ENCODE results near the gene PYHIN1.

Gene PYHIN1

DNA sequence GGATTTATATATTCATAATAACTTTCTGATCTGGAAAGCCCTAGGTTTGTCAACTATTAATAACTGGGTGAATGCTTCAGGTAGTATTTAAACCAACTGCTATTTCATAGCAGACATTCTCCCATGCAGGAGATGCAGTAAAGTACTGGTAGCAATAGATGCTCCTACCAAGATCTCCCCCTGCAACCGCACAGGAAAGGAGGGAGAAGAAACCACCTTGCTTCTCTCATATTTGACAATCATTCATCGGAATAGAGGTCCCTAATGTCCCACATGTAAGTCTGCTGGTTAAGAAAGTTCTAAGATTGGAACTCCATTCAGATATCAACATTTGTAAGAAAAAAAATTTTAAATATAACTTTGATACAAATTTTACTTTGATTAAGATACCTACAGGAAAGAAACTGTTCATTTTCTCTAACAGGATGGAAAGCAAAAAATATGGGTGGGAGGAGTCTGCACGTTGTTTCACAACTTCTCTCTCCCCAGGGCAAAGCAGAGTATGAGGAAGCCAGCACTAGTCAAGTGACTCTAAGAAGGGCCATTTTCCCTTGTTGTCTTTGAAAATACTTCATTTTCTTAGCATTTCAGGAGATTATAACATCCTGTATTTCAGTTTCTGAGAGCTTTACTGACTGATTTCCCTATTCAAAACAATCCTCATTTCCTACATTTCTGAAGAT lies at the start of gene PYHIN1:
PYHIN1 (plus strand) TSS at position 498 of the 683 bp plus-strand sequence. CDS start 5,359 bp downstream, outside the sequence.
- no peak for DNase-seq

DNA sequence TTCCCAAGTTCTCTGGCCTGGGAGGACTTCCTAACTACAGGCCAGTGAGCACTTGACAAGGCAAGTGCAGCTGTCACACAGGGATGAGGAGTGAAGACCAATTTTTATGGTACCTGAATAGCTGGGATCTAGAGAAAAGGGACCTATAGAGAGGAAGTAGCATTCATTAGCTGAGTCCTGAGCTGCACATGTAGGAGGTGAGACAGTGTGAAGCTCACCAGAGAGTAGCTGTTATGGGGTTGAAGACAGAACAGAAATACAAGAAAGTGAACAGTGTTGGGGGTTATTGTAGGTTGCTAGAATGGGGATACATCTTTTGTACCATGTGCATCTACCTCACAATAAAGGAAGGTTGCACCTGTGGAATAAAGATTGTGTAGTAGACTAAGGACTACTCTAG lies 37.7 kb upstream of the PYHIN1 start:
- DNase-seq, result no peak

DNA sequence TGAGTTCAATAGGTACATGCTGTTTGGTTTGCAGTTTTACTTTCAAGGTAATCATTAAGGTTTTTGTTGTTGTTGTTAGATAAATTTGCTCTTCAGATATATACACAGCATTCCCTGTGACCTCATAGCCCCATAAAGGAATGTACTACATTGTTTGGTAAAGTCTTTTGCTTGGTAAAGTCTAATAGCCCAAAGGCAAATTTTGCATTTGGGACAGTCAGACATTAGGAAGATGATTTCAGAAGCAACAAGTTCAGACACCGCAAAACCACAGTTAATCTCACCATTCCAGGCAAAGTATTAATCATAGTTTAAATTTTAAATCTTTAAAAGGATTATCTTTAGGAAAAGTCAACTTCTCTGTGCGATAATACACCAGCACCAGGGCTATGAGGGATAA lies 32.6 kb upstream of the PYHIN1 start:
- no peak for DNase-seq

DNA sequence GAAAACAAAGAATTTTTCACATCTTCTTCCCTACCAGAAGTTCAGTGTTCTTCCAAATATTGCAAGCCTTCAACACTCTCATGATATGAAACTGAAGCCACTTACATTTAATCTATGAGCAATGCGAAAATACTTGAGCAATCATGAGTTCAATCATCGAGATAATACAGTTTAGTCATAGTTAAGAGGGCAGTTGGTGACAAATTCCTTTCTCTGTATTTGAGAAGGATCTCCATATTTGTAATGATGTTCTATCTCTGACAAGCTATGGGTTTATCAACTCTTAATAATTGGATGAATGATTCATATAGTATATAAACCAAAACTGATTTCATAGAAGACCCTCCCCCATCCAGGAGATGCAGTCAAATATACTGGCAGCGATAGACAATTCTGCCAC lies 29.7 kb upstream of the PYHIN1 start:
- DNase-seq, result no peak

DNA sequence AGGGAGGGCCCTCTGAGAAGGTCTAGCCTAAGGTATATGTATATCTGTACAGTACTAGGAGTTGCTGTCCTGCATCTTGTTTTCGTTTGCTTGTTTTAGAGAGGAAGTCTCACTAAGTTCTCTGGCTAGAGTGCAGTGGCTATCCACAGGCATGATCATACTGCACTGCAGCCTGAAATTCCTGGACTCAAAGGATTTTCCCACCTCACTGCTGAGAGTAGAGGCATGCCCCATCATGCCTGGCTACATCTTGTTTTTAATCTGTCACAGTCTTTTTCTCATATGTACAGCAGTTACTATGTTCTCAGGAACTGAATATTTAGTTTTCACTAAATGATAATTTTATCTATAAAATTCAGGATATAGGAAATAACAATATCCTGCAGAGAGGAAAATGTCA lies 15.3 kb upstream of the PYHIN1 start:
- no peak for DNase-seq

DNA sequence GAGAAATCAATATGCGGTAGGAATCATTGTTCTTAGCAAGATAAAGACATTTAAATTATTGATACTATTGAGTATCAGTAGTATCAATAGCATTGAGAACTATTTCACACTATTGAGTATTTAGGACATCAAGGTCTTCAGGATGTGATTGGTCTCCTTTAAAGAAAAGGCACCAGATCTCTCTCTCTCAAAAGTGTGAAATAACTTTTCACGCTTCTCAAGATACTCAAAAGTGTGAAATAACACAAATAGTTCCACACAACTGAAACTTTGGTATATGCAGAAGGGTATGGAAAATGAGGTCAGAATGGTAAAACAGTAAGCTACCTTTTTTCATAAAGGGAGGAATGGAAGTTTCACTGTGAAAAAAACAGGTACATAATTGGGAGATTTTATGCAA lies 6.7 kb upstream of the PYHIN1 start:
- no peak for DNase-seq

DNA sequence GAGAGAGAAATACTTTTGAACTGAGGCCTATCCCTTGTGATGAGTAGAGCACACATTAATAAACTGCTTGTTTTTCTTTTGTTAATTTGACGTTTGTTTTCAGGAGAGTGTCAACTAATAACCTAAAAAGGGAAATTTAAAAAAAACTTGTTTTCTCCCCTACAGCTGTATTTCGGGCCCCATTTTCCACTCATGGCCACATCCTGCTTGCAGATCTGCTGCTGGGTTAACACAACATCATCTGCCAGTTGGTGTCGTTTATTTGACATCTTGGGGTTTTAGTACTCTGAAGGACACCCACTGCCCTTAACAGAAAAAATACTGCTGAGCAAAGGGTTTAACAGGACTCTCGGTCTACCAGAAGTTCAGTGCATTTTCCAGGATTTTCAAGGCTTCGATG lies 848 bp upstream of the PYHIN1 start:
- no peak for DNase-seq

DNA sequence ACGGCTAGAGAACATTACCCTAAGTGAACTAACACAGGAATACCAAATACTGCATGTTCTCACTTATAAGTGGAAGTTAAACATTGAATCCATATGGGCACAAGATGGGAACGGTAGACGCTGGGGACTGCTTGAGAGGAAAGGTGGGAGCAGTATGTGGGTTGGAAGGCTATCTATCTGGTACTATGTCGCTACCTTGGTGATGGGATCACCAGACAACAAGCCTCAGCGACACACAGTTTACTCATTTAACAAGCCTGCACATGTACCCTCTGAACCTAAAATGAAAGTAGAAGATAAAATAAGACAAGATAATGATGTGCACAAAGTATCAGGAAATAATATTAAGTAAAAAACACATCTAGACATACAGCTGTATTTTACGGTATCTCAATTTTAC lies 819 bp downstream of the PYHIN1 start:
- no peak for DNase-seq

DNA sequence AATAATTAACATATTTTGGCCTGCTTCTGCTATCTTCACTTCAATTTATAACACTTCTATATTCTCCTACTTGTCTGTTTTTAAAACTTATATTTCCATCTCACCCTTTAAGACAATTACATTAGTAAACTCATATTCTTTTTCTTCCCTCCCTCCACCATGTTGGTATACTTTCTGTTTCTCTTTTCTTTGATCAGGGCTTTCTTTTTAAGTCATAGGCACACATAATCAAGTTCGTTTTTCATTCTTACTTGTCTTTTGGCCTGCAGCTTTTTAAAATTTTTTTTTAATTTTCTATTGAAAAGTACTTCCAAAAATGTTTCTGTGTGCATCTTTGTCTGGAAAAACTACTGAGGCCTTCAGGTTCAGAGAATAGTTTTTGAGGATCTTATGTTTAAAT lies 2.3 kb downstream of the PYHIN1 start:
- DNase-seq, result no peak

DNA sequence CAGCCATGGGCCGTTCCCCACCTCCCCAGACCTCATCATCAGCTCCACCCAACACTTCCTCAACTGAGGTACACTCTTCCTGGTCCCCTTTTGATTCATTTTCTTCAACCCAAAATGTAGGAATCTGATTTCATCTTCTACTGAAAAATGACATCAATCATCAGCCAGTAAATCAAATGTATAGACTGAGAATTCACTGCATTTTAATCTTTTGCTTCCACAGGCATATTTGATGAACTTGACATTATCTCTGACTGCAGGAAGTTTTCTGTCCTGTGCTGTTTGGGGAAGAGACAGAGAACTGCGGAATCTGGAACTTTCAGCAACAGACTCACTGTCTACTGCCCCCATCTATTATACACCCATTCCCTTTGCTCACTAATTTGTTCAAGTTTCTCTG lies 7.8 kb downstream of the PYHIN1 start:
- DNase-seq, result no peak

DNA sequence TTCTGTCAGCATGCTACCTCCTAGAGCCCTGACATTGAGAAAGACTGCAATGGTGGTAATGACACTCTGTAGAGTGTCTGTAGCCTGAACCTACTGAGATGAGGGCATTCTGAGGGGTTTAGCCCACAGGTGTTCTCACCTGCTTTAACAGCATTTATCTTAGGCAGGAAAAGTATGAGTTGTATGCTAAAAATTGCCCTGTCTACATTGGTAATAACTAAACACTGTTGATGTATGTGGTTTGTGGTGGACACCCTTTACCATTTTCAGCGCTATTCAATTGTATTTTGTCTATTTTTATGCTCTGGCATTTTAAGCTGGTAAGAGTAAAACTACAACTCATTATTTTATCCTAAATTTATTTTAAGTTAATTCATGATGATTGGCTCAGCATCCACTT lies 10.0 kb downstream of the PYHIN1 start:
- DNase-seq, result no peak

DNA sequence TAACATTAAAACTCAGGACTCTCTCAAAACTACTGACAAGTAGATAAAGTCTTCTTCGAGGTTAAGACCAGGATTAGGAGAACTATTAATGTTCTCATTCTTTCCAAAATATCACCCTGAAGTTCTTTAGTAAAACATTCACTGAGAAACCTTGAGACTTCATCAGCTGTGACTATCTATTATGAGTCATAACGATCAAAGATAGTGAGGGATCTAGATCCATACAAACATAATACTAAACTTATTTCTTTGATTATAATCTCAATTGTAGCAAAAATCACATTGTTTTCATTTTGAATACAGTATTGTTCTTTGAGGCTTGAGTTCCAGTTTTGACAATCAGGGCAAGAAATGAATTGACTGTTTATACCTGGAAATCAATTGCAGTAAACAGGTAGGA lies 11.1 kb downstream of the PYHIN1 start:
- DNase-seq, result no peak

DNA sequence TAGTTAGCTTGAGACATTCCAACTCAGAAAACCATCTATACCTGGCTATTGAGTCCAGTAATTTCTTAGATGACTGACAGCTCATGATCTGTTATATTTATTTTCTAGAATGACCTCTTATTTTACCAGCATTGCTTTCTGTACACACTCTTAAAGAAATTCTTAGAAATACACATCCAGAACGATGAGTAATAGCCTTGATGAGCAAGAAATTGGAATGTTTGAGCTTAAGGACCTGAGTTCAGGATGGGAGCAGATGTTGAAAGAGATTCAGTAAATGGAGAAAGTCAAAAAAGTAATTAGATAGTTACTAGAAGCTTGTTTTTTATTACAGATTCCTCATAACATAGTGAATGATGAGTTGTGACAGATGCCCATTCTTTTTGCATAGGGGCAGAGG lies 11.7 kb downstream of the PYHIN1 start:
- DNase-seq, result no peak

DNA sequence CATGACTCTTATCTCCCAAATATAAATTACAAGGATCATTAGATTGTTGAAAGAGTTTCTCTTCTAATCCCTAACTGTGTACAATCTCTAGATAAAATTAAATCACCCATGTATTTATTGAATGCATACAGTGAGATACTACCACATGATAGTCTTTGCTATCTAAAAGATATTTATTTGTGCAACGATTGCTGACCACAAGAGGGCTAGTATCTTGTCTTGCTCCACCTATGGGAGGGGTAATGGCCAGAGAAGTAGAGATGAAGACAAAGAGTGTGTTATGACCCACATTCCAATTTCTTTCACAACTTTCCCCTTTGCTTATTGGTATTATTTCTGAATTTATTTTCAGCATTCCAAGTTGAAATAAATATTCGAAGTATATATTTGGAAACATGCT lies 13.7 kb downstream of the PYHIN1 start:
- DNase-seq, result no peak

DNA sequence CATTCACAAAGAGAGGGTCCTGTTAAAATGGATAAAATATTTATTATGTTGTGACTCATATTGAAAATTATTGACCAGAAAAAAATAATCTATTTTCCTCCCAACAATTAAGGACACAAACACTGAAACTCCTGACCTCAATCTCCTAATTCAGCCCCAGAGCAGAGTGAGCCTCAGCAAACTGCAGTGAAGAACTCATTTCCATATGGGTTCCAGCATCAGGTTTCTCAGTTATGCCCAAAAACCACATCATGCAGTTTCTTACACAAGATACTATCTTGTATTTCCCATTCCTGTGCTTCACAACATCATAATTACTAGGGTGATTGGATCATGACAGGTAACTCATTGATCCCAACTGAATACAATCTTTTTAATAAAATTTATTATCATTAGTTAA lies 15.4 kb downstream of the PYHIN1 start:
- no peak for DNase-seq

DNA sequence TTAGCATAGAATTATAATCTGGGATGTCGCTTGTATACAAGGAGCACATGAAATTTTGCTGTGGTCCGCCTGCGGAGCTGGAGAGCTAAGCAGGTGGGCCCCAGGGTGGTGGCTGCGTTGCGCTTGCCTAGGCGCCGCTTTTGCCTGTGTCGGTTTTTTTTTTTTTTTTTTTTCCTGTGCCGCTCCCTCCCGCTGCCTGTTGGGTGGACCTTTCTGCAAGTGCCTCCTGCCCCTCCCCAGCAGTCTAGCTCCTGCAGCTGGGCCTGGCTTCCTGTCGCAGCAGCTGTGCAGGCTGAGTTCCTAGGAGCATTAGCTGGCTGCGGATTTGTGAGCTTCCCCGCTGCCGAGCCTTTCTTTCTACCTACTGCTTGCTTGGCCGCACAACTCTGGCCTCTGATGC lies 20.6 kb downstream of the PYHIN1 start:
- no peak for DNase-seq

DNA sequence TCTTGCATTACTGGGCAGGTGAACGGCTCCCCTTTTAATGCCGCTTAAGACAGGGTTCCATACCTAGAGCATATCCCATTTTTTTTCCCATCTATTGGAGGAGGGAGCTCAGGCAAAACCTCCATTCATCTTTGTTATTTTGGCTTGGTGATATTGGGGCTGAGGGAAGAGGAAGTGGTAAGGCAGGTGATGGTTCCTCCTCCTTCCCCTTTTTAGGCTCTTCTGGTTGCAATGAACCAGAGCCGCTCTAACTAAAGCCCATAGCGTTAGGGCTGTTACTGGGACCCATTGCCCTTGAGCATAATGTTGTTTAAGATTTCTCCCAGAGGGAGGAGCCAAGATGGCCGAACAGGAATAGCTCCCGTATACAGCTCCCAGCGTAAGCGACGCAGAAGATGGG lies 21.1 kb downstream of the PYHIN1 start:
- DNase-seq, result no peak

DNA sequence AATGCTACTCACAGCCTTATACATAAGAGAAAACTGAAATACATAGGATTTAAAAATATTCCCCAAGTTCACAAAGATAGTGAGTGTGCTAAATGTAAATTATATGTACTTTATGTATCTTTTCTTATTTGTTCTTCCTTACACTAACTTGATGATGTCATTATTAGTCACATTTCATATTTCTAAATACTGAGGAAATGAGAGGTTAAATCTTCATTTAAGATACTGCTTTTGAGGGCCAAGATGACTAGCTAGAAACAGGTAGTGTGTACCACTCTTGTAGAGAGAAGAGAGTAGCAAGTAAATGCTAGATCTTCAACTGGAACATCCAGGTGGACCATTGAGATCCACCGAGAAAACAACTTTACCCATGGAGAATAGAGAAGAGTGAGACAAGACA lies 29.8 kb downstream of the PYHIN1 start:
- DNase-seq, result no peak

DNA sequence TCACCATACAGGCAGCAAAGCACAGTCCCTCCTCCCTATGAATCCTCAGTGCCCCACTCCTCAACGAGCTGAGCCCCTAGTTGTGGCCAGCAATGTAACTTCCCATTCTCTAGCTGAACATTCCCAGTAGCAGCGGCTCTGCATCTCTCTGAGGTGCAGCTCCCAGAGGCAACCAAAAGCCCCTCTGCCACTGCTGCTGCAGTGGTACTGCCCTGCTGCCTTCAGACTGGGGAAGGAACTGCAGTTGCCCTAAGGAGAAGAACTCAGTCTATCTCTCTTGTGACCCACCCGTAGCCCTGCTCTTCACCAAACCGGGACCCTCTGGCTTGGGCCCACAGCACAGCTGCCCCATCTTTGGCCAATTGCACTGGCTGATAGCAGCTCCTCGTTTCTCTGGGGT lies 31.6 kb downstream of the PYHIN1 start:
- DNase-seq, result no peak

DNA sequence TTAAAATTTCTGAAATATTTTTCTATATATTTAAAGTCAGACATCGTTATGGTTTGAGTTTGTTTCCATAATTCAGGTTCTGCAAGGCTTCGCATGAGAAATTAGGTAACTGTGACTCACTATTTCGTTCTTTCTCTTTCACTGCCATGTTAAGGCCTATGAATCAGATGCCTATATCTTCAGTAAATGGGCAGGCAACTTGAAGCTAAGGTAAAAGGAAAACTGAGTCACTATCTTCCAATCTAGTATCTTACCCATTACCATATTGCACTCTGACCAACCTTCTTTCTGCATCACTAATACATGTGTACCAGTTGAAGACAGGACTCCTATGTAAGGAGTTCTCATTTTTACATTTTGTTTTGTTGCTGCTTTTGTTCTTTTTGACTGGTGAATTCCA lies 37.8 kb downstream of the PYHIN1 start:
- no peak for DNase-seq

DNA sequence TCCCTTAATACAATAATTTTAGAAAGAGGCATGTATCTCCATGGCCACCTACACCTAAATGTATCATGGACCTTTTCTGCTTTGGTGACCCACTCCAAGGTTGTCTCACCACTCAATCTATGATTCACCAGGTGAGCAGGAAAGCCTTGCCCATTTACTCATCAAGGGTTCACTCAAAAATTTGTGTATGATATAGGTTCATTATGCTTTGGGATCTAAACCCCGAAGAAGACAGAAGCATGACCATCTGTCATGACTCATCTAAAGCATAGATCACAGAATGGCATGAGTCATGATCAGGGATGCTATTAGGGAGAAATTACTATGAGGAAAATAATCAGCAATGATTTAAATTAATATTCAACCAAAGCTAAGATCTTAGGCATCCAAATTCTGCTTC lies 38.5 kb downstream of the PYHIN1 start:
- DNase-seq, result no peak

DNA sequence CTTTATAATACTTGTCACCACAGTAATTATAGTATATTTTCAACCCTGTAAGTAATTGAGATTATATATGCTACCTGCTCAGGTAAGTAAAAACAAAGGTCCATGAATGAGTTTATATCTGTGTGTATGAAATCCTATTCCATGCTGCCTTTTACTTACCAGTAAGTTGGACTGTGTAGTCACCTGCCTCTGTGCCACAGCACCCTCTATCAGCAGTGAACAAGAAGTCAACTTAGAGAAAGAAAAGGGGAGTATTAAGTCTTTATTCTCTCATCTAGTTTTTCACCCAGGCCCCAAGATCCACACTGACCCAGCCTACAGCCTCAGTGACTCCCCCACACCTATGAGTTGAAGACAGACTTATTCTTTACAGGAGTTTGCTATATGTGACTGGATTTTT lies 41.5 kb downstream of the PYHIN1 start:
- no peak for DNase-seq

DNA sequence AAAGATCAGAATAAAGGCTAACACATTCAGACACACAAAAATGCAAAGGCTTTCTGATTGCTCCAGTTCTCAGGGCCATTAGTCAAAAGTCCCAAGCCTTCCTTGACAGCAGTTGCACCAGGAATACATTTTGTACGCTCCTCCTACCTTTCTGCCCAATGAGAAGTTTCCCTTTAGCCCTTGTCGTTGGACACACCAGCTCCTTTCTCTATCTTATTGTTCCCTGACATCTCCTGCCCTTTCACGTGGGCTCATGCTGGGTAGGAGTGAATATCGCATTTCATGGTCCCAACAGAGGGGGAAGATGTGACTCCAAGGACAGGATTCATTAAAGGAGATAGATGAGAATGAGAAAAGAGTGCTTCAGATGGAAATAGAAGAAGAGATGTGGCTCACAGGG lies 44.9 kb downstream of the PYHIN1 start:
- DNase-seq, result no peak

DNA sequence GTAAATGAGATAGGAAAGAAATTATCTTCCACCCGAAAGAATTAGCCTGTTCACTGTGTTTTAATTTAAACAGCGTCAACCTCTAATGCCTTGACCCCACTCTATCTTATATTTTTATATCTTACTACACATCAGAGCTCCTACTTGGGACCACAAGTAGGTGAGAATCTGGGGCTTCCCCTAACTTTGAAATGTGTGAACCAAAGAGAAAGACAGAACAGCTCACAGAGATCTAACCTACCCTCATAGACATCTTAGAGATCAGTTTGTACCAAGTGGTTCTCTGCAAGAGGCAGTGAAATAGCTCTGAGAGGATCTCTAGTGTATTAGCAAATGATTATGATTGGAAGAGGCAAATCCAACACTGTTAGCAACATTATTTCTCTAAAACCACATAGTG lies 47.4 kb downstream of the PYHIN1 start:
- DNase-seq, result no peak

DNA sequence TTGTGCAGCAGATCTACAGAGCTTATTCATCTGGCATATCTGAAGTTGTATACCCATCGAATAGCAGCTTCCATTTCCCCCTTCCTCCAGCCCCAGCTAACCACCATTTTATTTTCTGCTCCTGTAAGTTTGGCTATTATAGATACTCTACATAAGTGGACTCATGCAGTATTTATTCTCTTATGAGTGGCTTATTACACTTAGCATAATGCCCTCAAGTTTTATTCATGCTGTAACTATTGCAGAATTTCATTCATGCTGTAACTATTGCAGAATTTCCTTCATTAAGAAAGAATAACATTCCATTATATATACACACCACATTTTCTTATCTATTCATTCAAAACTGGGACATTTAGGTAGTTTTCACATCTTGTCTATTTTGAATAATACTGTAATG lies 47.9 kb downstream of the PYHIN1 start:
- DNase-seq, result no peak

DNA sequence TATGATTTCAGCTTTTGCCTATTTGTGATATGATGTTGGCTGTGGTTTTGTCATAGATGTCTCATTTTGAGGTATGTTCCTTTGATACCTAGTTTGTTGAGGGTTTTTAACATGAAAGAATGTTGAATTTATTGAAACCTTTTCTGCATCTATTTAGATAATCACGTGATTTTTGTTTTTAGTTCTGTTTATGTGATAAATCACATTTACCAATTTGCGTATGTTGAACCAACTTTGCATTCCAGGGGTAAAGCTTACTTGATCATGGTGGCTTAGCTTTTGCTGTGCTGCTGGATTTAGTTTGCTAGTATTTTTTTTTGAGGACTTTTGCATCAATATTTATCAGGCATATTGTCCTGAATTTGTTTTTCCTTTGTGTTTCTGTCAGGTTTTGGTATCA lies 51.9 kb downstream of the PYHIN1 start:
- DNase-seq, result no peak
